GM11168 (cell line): ENCODE results near the gene KRT6B.
"Not testable (repeated sequence)": the region's sequence is repeated elsewhere in the genome, so short reads cannot be mapped to it uniquely, and the experiment has no call there.

ENCODE experiments used
- in situ Hi-C: fragments of 300-500 bp; cut with MboI; formaldehyde crosslinking; loops from one replicate; pipeline ENCODE4 v1.12.0; 2022; ENCODE audit warnings: low sequenced_read_pairs; ENCODE audit not compliant: unreplicated experiment

KRT6B gene

DNA sequence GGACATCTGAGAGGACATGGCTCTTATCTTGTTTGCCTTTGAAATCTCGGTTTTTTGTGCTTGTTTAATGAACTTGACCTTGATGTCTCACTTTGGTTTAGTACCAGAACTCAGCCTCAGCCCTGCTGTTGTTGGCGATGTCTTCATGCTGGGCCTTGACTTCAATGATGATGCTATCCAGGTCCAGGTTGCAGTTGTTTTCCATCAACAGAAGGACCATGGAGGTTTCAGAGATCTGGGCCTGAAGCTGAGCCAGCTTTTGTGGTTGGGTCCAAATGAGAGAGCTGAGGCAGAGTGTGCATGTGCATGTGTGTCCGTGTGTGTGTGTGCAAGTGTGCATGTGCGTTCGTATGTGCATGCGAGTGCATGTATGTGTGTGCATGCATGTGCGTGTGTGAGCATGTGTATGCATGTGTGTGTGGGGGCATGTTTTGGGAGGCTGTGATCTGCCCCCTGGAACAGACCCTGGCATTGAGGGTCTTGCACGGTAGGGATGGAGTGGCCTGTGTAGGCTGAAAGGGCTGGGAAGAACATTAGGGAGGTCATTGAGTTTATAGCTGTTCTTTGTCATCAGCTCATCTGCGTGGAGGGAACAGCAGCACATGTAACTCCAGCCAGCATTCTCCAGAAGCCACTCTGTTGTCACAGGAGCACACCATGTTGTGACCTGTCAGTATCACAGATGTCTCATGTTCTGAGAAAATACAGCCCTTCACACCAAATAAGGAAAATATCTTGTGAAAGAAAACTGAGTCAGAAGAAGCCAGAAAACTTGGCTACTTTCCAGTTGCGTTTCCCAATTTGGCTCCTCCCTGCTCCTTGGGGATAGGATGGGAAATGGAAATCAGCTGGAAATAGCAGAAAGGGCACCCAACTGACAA lies 35.8 kb downstream of the KRT6B start:
- in situ Hi-C loops = no loop called here

DNA sequence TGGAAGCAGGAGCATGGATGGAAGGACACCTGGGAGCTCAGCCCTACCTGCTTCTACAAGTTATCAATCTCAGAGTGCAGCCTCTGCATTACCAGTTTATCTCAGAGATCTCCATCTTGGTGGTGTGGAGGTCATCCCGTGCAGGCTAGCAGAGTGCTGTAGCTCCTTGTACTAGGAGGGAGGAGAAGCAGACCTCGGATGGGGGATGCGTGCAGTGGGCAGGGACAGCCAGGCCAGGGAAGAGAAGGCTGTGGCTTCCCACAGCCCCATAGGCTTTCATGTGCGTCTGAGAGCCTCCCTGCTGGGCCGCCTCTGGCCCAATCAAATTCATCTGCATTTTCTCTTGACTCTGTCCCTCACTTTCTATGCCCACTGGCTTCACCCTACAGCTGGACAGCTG lies 37.0 kb downstream of the KRT6B start:
- in situ Hi-C loops = no loop called here

DNA sequence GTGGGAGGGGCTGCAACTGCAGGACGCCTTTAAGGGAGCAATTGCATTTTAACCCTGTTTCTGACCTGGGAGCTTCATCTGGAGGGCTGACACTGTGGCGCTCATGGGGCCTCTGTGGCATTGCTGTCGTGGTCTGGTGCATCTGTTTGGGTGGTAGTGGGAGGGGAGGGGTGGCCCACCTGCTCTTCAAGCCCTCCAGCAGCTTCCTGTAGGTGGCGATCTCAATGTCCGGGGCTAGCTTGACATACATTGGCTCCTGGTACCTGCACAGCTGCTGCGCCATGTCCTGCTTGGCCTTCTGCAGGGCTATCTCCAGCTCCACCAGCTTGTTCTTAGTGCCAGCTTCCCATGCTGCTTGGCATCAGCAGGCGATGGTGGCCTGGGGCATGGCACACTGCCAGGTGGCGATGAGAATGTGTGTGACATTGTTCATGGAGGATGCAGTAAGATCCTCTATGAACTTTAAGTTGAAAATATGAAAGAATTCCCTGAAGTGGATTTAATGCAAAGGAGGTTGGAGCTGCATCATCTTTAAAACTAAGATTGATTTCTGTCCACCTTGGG lies 38.1 kb downstream of the KRT6B start:
- in situ Hi-C loops = no loop called here

DNA sequence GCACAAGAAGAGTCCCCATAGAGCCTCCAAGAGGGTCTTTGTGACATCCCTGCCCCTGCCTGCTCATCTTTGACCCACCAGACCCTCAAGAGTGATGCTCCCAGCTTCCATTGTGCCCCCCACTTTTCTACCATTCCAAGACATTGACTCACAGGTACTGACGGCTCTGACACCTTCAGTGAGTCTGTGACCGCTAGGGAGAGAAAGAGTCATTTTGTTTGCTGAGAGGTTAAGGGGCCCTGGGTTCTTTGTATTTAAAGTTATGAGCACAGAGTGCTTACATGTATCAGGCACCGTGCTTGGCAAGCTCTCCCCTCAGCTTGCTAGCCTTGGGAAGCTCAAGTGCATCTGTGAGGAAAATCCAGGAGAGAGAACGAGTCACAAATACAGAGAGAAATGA lies 38.7 kb downstream of the KRT6B start:
- in situ Hi-C loops = no loop called here

DNA sequence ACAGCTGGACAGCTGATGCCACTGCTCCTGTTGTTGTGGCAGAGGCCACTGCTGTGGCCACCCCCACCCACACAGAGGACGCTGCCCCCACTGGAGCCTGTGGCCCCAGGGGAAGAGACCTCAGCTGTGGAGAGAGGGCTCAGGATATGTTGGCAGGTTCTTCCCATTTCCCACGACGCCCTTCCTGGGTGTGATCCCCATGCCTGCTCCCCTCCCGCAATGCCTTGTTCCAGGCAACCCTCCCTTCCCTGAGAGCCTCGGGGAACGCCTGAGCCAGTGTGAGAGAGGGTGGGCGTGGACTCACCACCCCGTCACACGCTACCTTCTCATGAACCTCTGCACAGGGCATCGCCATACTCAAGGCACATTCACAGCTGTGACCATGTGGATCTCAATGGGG lies 40.1 kb downstream of the KRT6B start:
- in situ Hi-C loops = no loop called here

DNA sequence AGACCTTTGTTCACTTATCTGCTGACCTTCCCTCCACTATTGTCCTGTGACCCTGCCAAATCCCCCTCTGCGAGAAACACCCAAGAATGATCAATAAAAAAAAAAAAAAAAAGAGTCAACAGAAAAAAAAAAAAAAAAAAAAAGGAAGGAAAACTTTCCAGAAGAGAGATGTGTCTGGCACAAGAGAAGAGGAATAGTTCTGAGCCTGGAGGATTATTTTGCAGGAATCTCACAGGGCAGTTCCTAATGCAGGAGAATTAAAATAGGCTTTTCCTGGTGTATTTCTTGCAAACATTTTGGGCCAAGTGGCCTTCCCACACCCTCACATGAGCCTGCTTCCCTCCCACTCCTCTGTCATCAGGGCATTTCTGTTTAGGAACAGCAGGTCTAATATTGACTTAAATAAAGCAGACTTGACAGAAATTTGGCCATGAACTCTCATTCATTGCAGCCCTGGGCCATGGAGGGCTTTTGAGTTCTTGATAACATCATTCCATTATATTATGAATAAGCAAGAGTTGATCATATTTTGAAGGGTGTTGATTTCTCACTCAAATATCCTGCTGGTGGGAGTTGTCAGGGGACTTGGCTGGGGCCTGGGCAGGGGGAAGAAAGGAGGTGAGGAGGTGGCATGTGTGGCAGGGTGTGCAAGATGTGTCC lies 41.2 kb downstream of the KRT6B start:
- in situ Hi-C loops = not testable (repeated sequence)

DNA sequence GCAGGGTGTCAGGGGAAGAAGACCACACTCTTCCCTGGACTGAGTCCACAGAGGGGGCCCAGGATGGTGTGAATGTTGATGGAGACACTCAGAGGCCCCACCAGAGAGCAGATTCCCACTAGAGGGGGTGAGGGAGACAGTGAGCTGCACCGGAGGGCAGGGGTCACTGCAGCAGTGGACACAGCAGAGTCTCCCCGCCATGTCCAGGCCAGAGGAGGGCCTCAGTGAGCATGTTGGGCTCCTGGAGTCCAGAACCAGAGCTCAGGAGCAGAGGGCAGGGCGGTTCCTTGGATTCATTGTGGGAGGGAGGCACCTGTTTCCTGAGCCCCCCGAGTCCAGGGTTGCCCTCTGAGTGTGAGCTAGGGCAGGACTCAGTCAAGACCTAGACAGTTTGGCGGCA lies 44.0 kb downstream of the KRT6B start:
- in situ Hi-C loops = no loop called here

DNA sequence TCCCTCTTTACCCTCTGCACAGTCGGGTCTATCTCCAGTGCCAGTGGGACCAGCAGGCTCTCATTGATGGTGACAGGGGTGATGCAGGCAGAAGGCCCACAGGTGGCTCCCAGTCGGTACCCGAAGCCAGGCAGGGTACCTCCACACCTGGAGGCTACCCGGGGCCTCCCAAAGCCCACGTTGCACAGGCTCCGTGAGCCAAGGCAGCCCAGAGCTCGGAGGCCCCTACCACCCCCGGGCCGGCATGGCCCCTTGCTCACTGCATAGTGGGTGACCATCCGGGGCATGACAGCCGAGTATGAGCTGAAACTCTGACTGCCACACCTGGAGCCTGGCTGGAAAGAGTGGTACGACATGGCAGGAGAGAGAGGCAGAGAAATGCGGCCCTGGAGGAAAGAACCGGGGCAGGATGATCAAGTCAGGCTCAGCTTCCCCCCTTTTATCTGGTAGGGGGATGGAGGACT lies 46.0 kb downstream of the KRT6B start, which contains the start of gene KRT82:
Gene KRT82, minus strand, starts transcription at position 414 of the 464 bp plus-strand sequence. Its CDS starts 58 bp downstream, at position 356.
- in situ Hi-C loops = no loop called here

DNA sequence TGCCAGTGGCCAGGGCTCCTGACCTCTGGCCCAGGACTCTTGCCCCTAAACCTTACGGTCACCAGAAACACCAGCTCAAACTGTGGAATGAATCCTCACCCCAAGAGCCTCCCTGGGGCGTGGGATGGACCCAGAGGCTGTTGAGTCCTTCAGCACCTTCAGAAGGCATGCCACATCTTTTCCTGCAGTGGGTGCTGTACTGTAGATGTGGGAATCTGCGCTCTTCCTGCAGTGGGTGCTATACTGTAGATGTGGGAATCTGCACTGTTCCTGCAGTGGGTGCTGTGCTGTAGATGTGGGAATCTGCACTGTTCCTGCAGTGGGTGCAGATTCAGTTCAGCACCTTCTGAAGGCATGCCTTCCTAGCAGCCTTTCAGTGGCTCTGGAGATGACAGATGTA lies 47.0 kb downstream of the KRT6B start:
- in situ Hi-C loops = no loop called here

DNA sequence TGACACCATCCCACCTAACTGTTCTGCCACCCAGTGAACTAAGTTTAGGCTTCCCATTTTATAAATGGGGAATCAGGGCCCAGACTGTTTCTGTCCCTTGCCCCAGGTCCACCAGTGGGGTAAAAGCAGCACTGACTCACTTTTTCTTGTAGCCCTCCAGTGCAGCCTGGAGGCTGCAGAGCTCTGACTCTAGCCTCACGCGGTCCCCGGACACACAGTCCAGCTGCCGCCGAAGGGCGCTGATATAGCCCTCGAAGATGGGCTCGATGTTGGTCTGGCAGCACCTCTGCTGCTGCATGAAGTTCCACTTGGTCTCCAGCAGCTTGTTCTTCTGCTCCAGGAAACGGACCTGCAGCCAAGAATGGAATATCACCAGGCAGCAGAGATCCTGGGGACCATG lies 48.4 kb downstream of the KRT6B start:
- in situ Hi-C loops = no loop called here

DNA sequence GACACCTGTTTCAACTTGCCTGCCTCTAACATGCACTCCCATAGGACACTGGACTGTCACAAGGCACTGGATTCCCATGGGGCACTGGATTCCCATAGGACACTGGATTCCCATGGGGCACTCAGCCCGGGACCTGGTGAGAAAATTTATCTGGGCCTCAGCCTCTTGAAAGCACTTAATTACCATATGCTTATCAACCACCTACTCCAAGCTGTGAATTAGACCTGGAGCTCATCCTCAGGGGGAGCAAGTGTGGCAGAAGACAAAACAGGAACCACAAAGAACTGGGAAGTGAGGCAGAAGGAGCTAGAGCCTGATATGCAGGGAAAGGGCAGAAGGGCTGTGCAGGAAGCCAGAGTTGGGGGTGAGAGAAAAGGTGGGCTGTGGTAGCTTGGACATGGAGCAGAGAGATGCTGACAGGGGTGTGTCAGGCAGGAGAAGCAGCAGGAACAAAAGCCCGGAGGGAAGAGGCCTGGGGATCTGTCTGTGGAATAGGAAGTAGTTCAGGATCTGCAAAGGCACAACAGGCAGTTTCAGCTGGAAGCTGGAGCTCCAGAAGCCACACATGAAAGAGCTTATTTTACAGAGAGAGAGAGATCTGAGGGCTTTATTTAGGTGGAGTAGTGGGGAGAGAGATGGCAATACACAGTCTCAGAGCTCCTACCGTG lies 48.9 kb downstream of the KRT6B start:
- in situ Hi-C loops = no loop called here

DNA sequence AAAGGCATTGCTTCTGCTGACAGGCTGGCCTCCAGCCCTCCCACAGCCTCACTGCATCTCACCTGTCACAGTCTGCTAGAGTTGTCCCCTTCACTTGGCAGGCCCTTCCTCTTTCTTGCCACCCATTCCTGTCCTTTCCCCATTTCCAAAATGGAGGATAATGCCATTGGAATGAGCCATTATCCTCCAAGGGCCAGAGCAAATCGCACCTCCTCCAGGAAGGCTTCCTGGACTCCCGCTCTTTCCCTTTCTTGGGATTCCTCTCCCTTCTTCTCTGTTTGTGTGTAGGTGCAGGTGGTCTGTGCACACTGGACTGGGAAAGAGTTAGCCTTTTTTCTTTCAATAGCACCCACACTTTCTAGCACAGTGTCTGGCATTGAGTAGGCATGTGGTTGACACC lies 49.6 kb downstream of the KRT6B start:
- in situ Hi-C loops = no loop called here

DNA sequence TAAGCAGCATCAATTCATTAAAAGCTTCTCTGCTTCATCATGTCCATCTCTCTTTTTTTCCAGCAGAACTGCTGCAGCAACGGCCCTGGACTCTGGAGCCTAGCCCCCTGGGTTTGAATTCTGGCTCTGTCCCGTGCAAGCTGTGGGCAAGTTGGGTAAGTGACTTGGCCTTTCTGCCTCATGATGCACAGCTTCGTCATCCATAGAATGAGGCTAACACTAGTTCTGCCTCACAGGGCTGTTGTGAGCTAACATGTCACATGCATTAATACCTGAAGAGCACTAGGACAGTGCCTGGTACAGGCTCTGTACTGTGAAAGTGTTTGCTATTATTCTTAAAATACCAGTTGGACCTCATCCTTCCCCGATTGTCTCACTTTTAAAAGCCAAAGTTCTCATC lies 50.0 kb downstream of the KRT6B start:
- in situ Hi-C loops = no loop called here

DNA sequence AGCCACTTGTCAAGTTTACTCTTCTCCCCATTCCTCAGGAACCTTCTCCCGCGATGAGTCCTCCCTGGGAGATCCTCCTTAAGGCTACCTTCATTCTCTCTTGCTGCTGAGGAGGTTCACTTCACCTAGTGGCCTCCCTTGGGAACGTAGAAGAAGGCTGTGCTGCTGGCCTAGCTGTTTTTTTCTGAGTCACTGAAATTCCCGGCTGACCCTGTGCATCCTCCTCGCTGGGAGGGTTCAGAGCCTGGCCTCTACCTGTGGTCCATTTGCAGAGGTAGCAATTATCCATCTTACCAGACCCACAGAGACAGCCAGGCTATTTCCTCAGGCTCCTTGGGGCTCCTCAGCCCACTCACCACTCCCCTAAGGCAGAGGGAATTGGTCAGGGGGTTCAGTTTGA lies 50.4 kb downstream of the KRT6B start:
- in situ Hi-C loops = no loop called here

DNA sequence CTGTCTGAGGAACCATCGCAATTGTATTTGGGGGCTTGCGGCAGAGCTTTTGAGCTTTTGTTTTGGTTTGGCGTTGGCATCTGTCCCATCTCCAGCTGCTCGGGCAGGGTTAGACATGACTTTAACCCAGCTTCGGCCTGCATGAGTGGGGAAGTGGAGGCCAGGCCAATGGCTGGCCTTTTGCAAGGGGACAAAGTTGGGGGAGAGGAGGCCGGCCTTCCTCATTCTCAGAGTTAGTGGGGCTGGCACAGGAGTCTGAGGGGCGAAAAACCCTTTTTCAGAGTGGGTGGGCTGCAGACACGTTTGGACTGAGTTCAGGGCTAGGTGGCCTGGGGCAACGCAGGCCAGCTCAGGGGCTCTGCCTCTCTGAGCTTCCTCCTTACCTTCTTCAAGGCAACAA lies 51.0 kb downstream of the KRT6B start:
- in situ Hi-C loops = no loop called here

DNA sequence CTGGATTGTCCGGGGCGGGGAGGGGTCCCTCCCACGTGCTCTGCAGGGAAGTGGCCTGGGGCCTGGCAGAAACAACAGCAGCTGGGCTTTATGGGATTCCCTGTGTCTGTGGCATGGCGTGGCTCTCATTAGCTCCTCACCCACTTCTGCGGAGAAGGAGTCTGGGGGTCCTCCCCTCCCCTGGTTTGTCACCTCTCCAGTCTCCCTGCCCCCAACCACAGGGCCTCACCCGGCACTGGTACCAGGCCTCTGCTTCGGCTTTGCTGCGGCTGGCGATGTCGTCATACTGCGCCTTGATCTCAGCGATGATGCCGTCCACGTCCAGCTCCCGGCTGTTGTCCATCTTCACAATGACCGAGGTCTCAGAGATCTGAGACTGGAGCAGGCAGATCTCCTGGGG lies 52.2 kb downstream of the KRT6B start:
- in situ Hi-C loops = loop anchor here (10.0 kb wide), 1 partner anchor 585 kb away; no protein-coding TSS in a partner anchor

DNA sequence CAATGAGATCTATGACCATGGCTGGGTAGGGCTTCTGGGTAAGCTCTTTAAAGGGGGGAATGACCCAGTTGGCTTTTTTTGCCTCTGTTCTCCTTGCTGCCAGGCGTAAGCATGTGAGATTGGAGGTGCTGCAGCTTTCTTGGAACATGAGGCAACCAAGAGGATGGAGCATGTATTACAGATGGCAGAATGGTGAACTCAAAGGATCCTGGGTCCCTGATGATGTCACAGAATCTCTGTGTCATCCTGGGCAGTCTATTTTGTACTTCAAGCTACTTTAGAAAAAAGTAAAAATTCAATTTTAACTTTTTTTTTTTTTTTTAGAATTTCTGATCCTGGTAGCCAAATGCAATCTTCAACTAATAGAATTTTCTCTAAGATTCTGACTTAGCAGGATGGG lies 53.8 kb downstream of the KRT6B start:
- in situ Hi-C loops = loop anchor here (10.0 kb wide), 1 partner anchor 587 kb away; no protein-coding TSS in a partner anchor

DNA sequence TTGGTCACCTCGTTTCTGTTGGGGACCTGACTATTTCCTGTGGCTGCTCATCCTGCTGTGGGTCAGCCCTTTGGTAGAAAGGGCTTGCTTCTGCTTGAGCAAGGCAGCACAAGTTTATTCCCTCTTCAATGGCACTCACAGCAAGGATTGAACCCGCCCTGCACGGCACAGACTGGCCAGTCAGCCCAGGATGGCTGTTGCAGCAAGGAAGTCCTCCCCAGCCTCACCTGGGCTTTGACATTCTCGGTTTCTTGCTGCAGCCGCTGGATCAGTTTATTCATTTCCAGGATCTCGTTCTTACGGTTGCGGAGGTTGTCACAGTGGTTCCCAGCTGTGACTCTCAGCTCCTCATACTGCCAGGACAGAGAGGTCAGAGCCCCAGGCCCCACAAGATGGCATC lies 55.3 kb downstream of the KRT6B start:
- in situ Hi-C loops = loop anchor here (10.0 kb wide), 1 partner anchor 588 kb away; no protein-coding TSS in a partner anchor
